ENCODE data around the gene PTPN3.
A peak's percentile ranks its signal among the peaks of the same experiment; 100 is the strongest.

The PTPN3 gene

DNA sequence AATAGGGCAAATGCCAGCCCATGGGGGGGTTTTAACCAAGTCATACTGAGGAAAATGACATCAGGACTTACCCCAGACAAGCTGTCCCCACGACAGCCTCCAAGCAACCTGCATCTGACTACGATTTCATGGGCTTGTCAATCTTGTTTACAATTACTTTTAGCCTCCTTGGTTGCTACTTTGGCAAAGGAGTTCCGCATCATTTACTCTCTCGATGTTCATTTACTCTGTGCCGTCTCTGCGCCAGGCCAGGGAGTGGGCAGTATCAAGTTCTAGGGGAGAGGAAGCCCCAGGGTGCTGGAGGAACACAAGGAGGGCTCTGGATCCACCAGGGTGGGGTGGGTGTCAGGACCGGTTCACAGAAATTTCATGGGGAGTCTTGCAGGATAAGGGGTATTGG lies 23.9 kb downstream of the PTPN3 start:
- Histone ChIP-seq H3K4me2 (no peak overlapping the region), H3K27ac (no peak overlapping the region), H3K9ac (no peak overlapping the region), H3K4me3 (IDR thresholded peaks at IDR 0.05; ENCODE audit: insufficient read depth, low read depth, low read length) (no peak overlapping the region), H3K36me3 (ENCODE audit: insufficient read depth) (no peaks in the 10 kb centered on the region), H3K79me2 (ENCODE audit: insufficient read depth, low read depth) (no peaks in the 10 kb centered on the region), H2AFZ (ENCODE audit: low read depth) (no peak overlapping the region), H3K4me1 (ENCODE audit: low read depth, poor library complexity, severe bottlenecking) (no peaks in the 10 kb centered on the region), H4K20me1 (ENCODE audit: insufficient read depth) (no peaks in the 10 kb centered on the region), H3K27me3 (ENCODE audit: insufficient read depth, low read depth) (no peaks in the 10 kb centered on the region)
- TF ChIP-seq CTCF (conservative IDR thresholded peaks at IDR 0.05; ENCODE audit: low read depth, low read length): no peak

- Histone ChIP-seq H3K4me2 (no peak overlapping the region), H3K4me1 (ENCODE audit: low read depth, poor library complexity, severe bottlenecking) (no peaks in the 10 kb centered on the region), H3K9ac (no peak overlapping the region), H3K79me2 (ENCODE audit: insufficient read depth, low read depth) (no peaks in the 10 kb centered on the region), H3K27me3 (ENCODE audit: insufficient read depth, low read depth) (no peaks in the 10 kb centered on the region), H3K27ac (no peak overlapping the region), H3K36me3 (ENCODE audit: insufficient read depth) (no peaks in the 10 kb centered on the region), H4K20me1 (ENCODE audit: insufficient read depth) (no peaks in the 10 kb centered on the region), H2AFZ (ENCODE audit: low read depth) (no peak overlapping the region), H3K4me3 (IDR thresholded peaks at IDR 0.05; ENCODE audit: insufficient read depth, low read depth, low read length) (no peak overlapping the region)
- TF ChIP-seq CTCF (conservative IDR thresholded peaks at IDR 0.05; ENCODE audit: low read depth, low read length): no peak
Measured at GRCh38 chr9:109473329-109473728, 24.8 kb downstream of the PTPN3 start.

GRCh38 chr9:109471475-109472393 lies 26.4 kb downstream of the PTPN3 start:
- H3K36me3 ChIP-seq (ENCODE audit: insufficient read depth): no peaks in the 10 kb centered on the region
- H3K4me1 ChIP-seq (ENCODE audit: low read depth, poor library complexity, severe bottlenecking): no peaks in the 10 kb centered on the region
- H3K79me2 ChIP-seq (ENCODE audit: insufficient read depth, low read depth): no peaks in the 10 kb centered on the region
- H2AFZ ChIP-seq (ENCODE audit: low read depth): no peak overlapping the region
- H3K27me3 ChIP-seq (ENCODE audit: insufficient read depth, low read depth): no peaks in the 10 kb centered on the region
- no peaks in the 10 kb centered on the region for H4K20me1 ChIP-seq (ENCODE audit: insufficient read depth)
- H3K4me2 ChIP-seq: no peak overlapping the region
- H3K27ac ChIP-seq: no peak overlapping the region
- no peak overlapping the region for H3K4me3 ChIP-seq (IDR thresholded peaks at IDR 0.05; ENCODE audit: insufficient read depth, low read depth, low read length)
- H3K9ac ChIP-seq: no peak overlapping the region
- no peak for TF ChIP-seq CTCF (conservative IDR thresholded peaks at IDR 0.05; ENCODE audit: low read depth, low read length)

DNA sequence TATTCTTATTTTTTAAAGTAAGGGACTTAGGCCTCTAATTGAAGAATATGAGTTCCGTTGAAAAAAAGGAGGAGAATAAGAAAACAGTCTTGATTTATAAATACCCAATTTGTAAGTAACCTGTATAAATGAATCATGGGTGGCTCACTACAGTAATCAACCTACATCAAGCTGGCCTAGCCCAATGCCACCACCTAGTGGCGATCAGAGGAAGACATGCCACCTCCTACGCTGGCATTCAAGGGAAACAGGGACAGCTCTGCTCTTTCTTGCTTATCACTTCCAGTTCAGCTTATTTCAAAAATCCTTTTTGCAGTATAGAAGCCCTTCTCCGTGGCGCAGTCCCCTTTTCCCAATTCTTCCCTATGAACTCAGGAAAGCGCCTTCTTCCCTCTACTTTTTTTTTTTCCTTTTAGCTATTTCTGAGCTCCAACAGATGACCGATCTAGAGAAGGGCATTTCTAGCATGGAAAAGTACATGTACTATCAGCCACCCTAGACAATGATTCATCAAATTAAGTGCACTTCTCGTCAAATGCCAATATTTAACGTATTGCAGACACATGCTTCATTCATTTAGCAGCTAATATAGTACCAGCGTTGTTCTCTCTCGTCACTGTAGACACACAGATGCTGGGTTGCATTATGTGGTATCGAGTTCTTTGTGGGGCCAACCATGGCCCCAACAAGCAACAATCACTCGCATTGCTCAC lies 28.3 kb downstream of the PTPN3 start:
- no peaks in the 10 kb centered on the region for H3K4me1 ChIP-seq (ENCODE audit: low read depth, poor library complexity, severe bottlenecking)

More for the DNA sequence above, 28.3 kb downstream of the PTPN3 start:
- Histone ChIP-seq H3K36me3 (ENCODE audit: insufficient read depth) (no peaks in the 10 kb centered on the region), H3K27me3 (ENCODE audit: insufficient read depth, low read depth) (no peaks in the 10 kb centered on the region), H3K79me2 (ENCODE audit: insufficient read depth, low read depth) (no peaks in the 10 kb centered on the region), H3K4me2 (no peak overlapping the region), H3K9ac (no peak overlapping the region), H3K27ac (no peak overlapping the region), H2AFZ (ENCODE audit: low read depth) (no peak overlapping the region), H4K20me1 (ENCODE audit: insufficient read depth) (no peaks in the 10 kb centered on the region), H3K4me3 (IDR thresholded peaks at IDR 0.05; ENCODE audit: insufficient read depth, low read depth, low read length) (no peak overlapping the region)
- peak; percentile 87 for TF ChIP-seq CTCF (conservative IDR thresholded peaks at IDR 0.05; ENCODE audit: low read depth, low read length)
